ENCODE data around the gene F2.

- TF ChIP-seq POLR2A (IDR thresholded peaks at IDR 0.05) (no peak), EP300 (IDR thresholded peaks at IDR 0.05) (no peak)
These were observed 28.1 kb downstream of the F2 start for GRCh38 chr11:46747150-46747549.
